Activated naive CD4-positive, alpha-beta T cell treated with Interleukin-2 at 50 U/mL for 16 hours (primary cell): ENCODE measurements around the gene SLC25A21.
"Not testable (repeated sequence)": the region's sequence is repeated elsewhere in the genome, so short reads cannot be mapped to it uniquely, and the experiment has no call there.

Experiments used
- DNase-seq: peaks from one replicate; pipeline ENCODE4 v3.0.0-alpha.2; 2020

Gene SLC25A21

GRCh38 chr14:37172024-37172869, at the start of gene SLC25A21:
Gene SLC25A21, minus strand, starts transcription at chr14:37172606.
- no peak for DNase-seq

- DNase-seq: no peak
Measured at GRCh38 chr14:37221073-37221472, 48.7 kb upstream of the SLC25A21 start.

- DNase-seq: no peak
Measured at GRCh38 chr14:37215345-37215744, 42.9 kb upstream of the SLC25A21 start.

- DNase-seq: no peak
Measured at GRCh38 chr14:37213016-37213415, 40.6 kb upstream of the SLC25A21 start.

GRCh38 chr14:37210448-37210847, 38.0 kb upstream of the SLC25A21 start:
- DNase-seq: no peak

GRCh38 chr14:37209617-37210016, 37.2 kb upstream of the SLC25A21 start:
- not testable (repeated sequence) for DNase-seq

- not testable (repeated sequence) for DNase-seq
Measured at GRCh38 chr14:37205623-37206605, 33.5 kb upstream of the SLC25A21 start.

- DNase-seq: no peak
Measured at GRCh38 chr14:37203423-37203822, 31.0 kb upstream of the SLC25A21 start.

- DNase-seq: no peak
Measured at GRCh38 chr14:37202812-37203211, 30.4 kb upstream of the SLC25A21 start.

GRCh38 chr14:37202265-37202664, 29.9 kb upstream of the SLC25A21 start:
- DNase-seq: no peak

GRCh38 chr14:37201724-37202123, 29.3 kb upstream of the SLC25A21 start:
- no peak for DNase-seq

GRCh38 chr14:37198907-37199306, 26.5 kb upstream of the SLC25A21 start:
- DNase-seq: no peak

GRCh38 chr14:37198273-37198598, 25.8 kb upstream of the SLC25A21 start:
- DNase-seq: no peak

- no peak for DNase-seq
Measured at GRCh38 chr14:37197421-37198272, 25.2 kb upstream of the SLC25A21 start, which contains the start of gene MIPOL1. Gene MIPOL1, plus strand, starts transcription at chr14:37197937. Its CDS starts 49,952 bp downstream, at chr14:37247889.

- DNase-seq: no peak
Measured at GRCh38 chr14:37196604-37197420, 24.4 kb upstream of the SLC25A21 start.

- no peak for DNase-seq
Measured at GRCh38 chr14:37195327-37195726, 22.9 kb upstream of the SLC25A21 start.

- DNase-seq: no peak
Measured at GRCh38 chr14:37194698-37195097, 22.3 kb upstream of the SLC25A21 start.

GRCh38 chr14:37189733-37190132, 17.3 kb upstream of the SLC25A21 start:
- DNase-seq: not testable (repeated sequence)

GRCh38 chr14:37187840-37188577, 15.6 kb upstream of the SLC25A21 start:
- not testable (repeated sequence) for DNase-seq

- no peak for DNase-seq
Measured at GRCh38 chr14:37187294-37187693, 14.9 kb upstream of the SLC25A21 start.

GRCh38 chr14:37186865-37187264, 14.5 kb upstream of the SLC25A21 start:
- no peak for DNase-seq
